Epithelial cell of esophagus (primary cell): ENCODE data around the gene TTYH3.

Experiments
- DNase-seq: peaks from one replicate; pipeline ENCODE4 v3.0.0; 2010; ENCODE audit warnings: low read depth
- H3K4me3 ChIP-seq: 2 replicates; pipeline ENCODE4 v1.5.1; 2011; ENCODE audit warnings: mild to moderate bottlenecking, low read length, control low read depth
- CTCF ChIP-seq: IDR thresholded peaks from 2 replicates; pipeline ENCODE4 v1.5.1; 2011; ENCODE audit warnings: low read depth, mild to moderate bottlenecking, low read length, control low read depth, inconsistent platforms; ENCODE audit not compliant: insufficient read depth; ENCODE audit errors: missing control alignments

Gene TTYH3

GRCh38 chr7:2632733-2633537, 1.1 kb downstream of the TTYH3 start:
- TF ChIP-seq CTCF: no peak
- peak; percentile 79 for DNase-seq
- H3K4me3 ChIP-seq: peak overlapping the region; percentile 82

- TF ChIP-seq CTCF: no peak
- DNase-seq: peak; percentile 83
- peak overlapping the region; percentile 82 for H3K4me3 ChIP-seq
Observed at GRCh38 chr7:2633538-2634266, 1.9 kb downstream of the TTYH3 start.

GRCh38 chr7:2634267-2635145, 2.7 kb downstream of the TTYH3 start:
- peak overlapping the region; percentile 82 for H3K4me3 ChIP-seq
- no peak for DNase-seq
- TF ChIP-seq CTCF: no peak

- no peak overlapping the region for H3K4me3 ChIP-seq
- no peak for TF ChIP-seq CTCF
- DNase-seq: no peak
Observed at GRCh38 chr7:2635148-2635668, 3.4 kb downstream of the TTYH3 start.

GRCh38 chr7:2635810-2636701, 4.3 kb downstream of the TTYH3 start:
- DNase-seq: no peak
- no peak for TF ChIP-seq CTCF
- H3K4me3 ChIP-seq: no peak overlapping the region

- no peak overlapping the region for H3K4me3 ChIP-seq
- no peak for TF ChIP-seq CTCF
- no peak for DNase-seq
Observed at GRCh38 chr7:2637066-2637471, 5.3 kb downstream of the TTYH3 start.
